ENCODE data around the gene NRXN3.

DNA sequence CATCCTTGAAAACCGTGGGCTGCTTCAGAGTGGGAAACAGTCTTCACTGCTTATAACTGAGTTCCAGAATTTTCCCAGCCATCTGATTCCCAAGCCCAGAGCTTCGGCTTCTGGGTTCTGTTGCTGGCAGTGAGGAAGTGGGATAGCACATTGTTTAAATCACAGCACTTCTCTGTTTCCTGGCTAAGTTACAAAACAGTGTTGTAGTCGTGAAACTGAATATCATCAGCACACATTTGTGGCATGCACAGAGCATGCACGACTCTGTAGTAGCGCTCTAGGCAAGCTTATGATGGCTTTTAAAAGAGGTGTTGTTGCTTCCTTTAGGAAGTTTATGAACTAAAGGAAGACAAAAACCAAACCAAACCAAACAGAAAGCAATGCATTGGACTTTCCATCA is 1005.5 kb downstream of the NRXN3 start:
- TF ChIP-seq, protein P1, sequence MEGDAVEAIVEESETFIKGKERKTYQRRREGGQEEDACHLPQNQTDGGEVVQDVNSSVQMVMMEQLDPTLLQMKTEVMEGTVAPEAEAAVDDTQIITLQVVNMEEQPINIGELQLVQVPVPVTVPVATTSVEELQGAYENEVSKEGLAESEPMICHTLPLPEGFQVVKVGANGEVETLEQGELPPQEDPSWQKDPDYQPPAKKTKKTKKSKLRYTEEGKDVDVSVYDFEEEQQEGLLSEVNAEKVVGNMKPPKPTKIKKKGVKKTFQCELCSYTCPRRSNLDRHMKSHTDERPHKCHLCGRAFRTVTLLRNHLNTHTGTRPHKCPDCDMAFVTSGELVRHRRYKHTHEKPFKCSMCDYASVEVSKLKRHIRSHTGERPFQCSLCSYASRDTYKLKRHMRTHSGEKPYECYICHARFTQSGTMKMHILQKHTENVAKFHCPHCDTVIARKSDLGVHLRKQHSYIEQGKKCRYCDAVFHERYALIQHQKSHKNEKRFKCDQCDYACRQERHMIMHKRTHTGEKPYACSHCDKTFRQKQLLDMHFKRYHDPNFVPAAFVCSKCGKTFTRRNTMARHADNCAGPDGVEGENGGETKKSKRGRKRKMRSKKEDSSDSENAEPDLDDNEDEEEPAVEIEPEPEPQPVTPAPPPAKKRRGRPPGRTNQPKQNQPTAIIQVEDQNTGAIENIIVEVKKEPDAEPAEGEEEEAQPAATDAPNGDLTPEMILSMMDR (conservative IDR thresholded peaks at IDR 0.05; ENCODE audit: low read depth, low read length): no peak
- TF ChIP-seq EZH2 (IDR thresholded peaks at IDR 0.05; ENCODE audit: low read length, unreplicated experiment): no peak
- no peak for TF ChIP-seq EZH2phosphoT487 (IDR thresholded peaks at IDR 0.05; ENCODE audit: borderline replicate concordance, low read length)
